Esophagus squamous epithelium (tissue), 4 donors: ENCODE results near the gene SLC25A20.

ENCODE experiments used
- CTCF ChIP-seq, 6 experiments: fragments of 450-650 bp in 4 of 6; fragments of 200-600 bp in 2 of 6; sonication (generic) in 2 of 6; IDR thresholded peaks; one replicate each; pipeline ENCODE4 v1.5.1; 2016 to 2019; ENCODE audit warnings: antibody characterized with exemption in 6 of 6, mild to moderate bottlenecking in 4 of 6, moderate library complexity in 4 of 6
- POLR2A ChIP-seq, 4 donors: fragments of 450-650 bp; IDR thresholded peaks; one replicate each; pipeline ENCODE4 v1.6.1; 2017; ENCODE audit warnings: antibody characterized with exemption in 4 of 4, mild to moderate bottlenecking in 4 of 4, moderate library complexity in 3 of 4

GRCh38 chr3:48915296-48915695, 16.6 kb upstream of the SLC25A20 start:
- TF ChIP-seq POLR2A (IDR thresholded peaks at IDR 0.05): no peak
- no peak for TF ChIP-seq CTCF (IDR thresholded peaks at IDR 0.05)
